HL-60/S4 (cell line): Measurements from ENCODE around the gene TCF21.

Source experiments
- in situ Hi-C: fragments of 300-500 bp; cut with MboI; formaldehyde crosslinking; loops from 2 replicates; pipeline ENCODE4 v1.14.3; 2022; ENCODE audit warnings: low sequenced_read_pairs

Gene TCF21

DNA sequence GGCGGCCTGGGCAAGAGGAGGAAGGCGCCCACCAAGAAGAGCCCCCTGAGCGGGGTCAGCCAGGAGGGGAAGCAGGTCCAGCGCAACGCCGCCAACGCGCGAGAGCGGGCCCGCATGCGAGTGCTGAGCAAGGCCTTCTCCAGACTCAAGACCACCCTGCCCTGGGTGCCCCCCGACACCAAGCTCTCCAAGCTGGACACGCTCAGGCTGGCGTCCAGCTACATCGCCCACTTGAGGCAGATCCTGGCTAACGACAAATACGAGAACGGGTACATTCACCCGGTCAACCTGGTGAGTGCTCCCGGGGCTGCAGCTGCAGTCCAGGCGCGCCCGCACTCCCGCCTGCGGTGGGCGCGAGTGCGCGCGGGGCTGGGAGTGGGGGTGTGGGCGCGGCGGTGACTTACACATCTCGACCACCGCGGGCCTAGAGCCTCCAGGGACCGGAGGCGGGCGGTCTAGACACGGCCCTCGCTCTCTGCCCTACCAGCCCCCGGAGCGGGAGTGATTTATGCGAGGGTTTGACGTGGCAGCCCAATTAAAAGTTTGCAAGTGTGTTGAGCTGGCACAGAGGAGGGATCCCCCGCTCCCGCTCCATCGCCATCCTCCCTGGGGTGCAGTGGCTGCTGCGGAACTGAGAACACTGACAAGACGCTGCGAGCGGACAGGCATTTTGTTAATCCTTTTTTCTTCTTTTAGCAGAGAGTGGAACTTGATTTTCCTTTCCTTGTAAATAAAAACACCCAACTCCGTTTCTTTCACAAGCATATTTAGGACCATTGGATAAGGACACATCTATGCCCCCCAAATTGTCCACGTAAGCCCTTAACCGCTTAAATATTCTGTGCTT is 867 bp downstream of the TCF21 start:
- in situ Hi-C loops: no loop called here

GRCh38 chr6:133890711-133891148 is 1.8 kb downstream of the TCF21 start:
- in situ Hi-C loops: no loop called here

GRCh38 chr6:133891149-133891926 is 2.4 kb downstream of the TCF21 start:
- in situ Hi-C loops: no loop called here

GRCh38 chr6:133891927-133892812 is 3.3 kb downstream of the TCF21 start:
- in situ Hi-C loops: no loop called here

DNA sequence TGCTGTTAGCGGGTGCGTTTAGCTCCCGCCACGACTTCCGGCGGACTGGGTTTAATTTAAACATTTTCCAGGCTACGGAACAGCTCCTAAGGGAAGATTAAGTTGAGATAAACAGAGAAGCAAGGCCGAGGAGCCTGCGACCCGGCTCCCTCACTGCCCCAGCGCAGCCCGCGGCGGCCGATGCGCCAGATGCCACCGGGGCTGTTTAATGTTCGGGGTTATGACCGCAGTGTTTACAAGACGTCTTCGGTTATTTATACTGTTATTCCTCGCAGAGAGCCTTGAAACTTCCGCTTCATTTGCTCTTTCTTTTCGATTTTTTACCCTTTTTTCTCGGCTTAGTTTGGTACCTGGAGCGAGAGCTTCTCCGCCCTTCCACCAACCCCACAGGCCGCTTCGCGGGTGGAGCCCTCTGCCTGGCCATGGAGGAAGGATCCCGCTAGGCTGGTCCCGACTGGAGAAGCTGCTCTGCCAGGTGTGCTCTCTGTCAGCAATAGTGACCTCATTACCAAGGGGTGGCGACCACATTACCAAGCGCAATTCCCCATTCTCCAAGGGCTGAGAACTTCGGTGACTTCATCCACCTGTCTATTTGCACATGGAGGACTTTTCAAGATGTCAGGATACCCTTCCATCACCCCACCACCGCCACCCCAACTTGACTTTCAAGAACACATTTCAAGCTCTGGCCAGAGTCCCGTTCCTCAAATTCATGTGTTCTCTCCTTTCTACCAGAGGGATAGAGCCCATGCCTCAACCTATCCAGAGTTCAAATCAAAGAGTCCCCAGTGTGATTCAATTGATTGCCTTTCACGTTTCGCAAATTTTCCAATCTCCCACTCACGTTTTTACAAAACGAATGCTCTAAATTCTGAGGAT is 4.1 kb downstream of the TCF21 start:
- in situ Hi-C loops: no loop called here

DNA sequence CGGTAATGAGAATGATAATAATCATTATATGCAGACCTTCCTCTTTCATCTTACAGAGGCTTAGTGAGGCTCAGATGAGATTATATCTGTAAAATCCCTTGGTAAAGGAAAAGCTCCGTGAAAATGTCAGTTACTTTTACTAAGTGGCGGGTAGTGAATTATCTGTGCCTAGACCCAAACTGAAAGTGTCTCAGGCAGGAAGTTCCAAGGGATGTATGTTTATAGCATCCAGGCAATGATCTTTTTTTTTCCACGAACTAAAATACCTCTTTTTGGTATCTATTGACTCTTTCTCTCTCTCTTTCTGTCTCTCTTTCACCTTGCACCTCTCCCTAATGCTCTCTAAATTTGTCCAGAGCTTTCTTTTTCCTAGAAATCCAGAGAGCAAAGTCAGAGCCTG is 5.0 kb downstream of the TCF21 start:
- in situ Hi-C loops: no loop called here

DNA sequence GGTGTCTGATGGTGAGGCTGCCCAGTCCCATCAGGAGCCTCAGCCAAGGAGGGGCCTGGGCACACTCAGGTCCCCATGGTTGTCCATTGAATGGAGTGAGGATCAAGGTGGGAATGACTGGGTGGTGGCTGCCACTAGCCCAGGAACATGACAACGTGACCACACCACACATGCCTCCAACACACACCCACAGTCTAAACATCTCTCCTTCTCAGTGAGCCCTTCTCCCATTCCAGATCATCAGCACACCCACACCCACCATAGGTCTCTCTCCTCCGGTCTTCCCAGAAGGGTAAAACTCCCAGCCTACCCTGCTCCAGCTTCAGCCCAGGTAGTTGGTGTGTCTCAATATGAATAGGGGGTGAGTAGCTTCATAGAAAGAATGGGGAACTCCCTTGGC is 5.5 kb downstream of the TCF21 start:
- in situ Hi-C loops: no loop called here

DNA sequence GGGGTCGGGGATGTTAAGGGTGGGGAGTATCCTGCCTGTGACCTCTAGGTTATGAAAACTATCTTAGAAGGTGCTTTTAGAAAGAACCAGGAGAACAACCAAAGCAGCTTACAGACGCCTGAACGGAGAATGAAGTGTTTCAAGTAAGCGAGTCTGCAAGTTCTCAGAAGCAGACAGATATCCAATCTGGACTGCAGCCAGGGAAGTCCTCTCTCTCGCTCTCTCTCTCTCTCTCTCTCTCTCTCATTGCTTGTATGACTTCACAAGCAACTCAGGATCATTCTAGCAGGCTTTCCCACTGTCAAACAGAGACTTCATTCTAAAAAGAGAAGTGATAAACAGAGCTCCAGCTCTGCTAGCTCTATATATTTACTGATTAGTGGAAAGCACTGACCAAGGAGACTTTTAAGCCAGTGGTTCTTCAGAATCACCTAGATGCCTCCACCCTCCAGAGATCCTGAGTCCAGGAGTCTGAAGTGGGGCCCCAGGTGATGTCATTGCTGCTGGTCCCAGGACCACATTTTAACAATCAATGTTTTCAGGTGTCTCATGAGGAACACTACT is 6.0 kb downstream of the TCF21 start:
- in situ Hi-C loops: no loop called here

DNA sequence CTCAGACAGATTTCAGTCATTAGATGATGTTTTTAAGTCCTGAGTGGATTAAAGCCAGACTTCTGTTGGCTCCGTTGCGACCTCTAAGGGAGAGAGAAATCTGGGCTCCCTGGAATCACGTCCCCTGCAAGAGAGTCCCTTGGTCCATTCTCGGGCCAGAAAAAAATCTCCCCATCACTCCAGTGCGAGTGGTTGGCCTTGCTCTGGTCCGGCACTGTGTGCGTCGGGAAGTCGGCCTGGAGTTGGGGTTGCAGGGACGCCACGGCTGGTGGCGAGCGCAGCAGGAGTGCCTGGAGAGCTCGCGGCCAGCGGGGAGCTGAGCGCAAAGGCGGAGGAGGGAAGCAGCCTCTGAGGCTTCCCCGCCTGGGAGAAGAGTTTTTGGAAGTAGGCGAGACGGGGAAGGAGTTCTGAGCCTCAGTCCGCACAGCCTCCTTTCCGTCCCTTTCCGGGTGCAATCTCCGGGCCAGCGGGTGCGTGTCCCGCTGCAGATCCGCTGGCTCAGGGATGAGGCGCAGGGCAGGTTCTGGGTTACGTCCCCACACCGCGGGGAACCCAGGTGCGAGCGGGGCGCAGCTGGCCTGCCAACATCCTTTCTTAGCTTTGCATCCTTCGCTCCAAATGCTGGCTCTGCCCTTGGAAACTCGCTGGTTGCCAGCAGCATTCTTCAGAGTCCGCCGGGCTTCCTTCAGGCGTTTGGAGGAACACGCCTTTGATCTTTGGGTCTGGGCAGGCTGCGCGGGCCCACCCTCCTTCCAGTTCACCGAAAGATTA is 6.8 kb downstream of the TCF21 start:
- in situ Hi-C loops: no loop called here

DNA sequence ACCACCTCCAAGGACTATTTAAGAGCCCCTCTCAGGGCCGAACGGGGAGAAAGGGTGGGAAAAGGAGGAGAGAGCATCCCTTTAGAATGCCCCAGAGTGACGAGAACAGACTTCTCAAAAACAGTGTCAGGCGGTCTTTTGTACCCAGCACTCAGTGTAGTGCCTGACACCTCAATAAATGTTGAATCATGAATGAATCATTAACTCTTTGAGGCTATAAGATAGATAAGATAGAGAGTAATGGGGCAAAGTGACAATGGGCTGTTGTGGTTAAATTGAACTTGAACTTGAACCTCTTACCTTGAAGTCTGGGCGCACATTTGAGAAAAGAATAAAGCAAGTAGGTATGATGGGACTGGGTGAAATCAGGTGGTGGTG is 7.4 kb downstream of the TCF21 start:
- in situ Hi-C loops: no loop called here

GRCh38 chr6:133898263-133898662 is 9.3 kb downstream of the TCF21 start:
- in situ Hi-C loops: no loop called here

DNA sequence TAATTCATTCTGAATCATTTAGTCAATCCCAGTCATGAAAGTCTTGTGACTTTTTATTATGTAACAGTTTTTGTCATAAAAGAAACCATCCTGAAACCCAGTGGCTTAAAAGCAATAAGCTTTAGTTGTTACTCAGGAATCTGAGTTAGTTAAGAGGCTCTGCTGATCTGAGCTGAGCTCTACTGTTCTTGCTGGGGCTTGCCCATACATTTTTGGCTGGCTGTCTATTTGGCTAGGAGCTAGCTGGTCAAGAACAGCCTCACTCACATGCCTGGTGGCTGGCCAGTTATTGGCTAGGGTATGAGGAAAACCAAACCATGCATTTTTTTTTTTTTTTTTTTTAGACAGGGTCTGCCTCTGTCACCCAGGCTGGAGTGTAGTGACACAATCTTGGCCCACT is 10.6 kb downstream of the TCF21 start:
- in situ Hi-C loops: no loop called here

DNA sequence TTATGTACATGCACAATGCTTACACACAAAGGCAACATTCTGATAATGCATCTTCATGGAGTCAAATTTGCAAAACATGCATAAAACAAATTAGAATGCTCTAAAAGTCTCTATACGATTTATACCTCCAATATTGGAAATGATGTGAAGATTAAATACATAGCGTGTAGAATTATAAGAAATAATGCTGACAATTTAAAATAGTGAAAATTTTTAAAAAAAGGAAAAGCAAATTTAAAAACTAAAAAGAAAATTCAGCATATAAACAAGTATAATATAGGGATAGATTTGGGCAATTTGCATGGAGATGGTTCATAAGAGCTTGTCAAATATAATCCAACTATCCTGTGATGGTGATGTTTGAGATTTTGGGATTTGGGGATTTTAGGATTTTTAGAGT is 14.9 kb downstream of the TCF21 start:
- in situ Hi-C loops: loop anchor here (25.0 kb wide), 3 partner anchors 342 to 1367 kb away; partner anchors contain the start of gene TAAR9

GRCh38 chr6:133906050-133906449 is 17.1 kb downstream of the TCF21 start:
- in situ Hi-C loops: loop anchor here (25.0 kb wide), 3 partner anchors 344 to 1369 kb away; partner anchors contain the start of gene TAAR9

GRCh38 chr6:133916650-133917151 is 27.8 kb downstream of the TCF21 start:
- in situ Hi-C loops: loop anchor here (25.0 kb wide), 3 partner anchors 354 to 1379 kb away; partner anchors contain the start of gene TAAR9

- in situ Hi-C loops: loop anchor here (25.0 kb wide), 3 partner anchors 355 to 1380 kb away; partner anchors contain the start of gene TAAR9
These were observed 28.9 kb downstream of the TCF21 start for GRCh38 chr6:133917781-133918180.

DNA sequence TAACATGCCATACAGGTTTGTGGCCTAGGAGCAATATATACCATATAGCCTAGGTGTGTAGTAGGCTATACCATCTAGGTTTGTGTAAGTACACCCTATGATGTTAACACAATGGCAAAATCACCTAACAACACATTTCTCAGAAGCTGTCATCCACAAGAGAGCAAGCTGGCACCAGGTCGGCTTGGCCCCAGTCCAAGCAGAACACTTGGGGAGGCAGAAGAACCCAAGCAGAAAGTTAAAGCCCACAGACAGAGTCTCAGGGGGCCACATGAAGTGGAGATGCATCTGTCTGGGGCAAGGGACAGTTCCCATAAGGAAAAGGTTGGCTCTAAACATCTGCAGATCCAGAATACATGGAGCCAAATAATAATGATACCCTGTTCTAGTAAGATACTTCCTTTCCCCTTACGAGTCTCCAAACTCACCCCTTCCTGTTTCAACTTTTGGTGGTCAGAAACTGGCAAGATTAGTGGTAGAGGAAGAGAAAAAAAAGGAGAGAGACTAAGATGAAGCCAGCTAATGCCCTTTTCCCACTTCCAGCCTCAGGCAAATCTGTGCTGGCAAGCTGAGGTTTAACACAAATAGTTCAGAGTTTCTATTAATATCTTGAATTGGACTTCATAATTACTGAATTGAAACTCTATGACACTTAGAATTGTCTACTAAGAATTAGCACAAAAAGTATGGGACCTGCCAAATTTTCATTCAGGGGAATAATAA is 29.5 kb downstream of the TCF21 start:
- in situ Hi-C loops: loop anchor here (25.0 kb wide), 3 partner anchors 356 to 1381 kb away; partner anchors contain the start of gene TAAR9

GRCh38 chr6:133919362-133919761 is 30.4 kb downstream of the TCF21 start:
- in situ Hi-C loops: loop anchor here (25.0 kb wide), 3 partner anchors 357 to 1382 kb away; partner anchors contain the start of gene TAAR9
